Prostate gland (tissue), 2 donors: ENCODE results near the gene ITPKB. TPM values are rescaled to one million over a fixed set of nuclear protein-coding genes. Genes with fewer than 3 reads are reported as not detected.

Experiments
- DNase-seq: peaks from one replicate; pipeline ENCODE4 v3.0.0-alpha.2; 2019; ENCODE audit warnings: low spot score
- H3K27ac ChIP-seq, 2 donors: fragments of 200-600 bp; sonication (generic); 2 replicates each; pipeline ENCODE4 v1.5.1; 2017 to 2019
- H3K27me3 ChIP-seq: fragments of 200-600 bp; sonication (generic); replicated peaks from 2 replicates; pipeline ENCODE4 v1.5.1; 2019; ENCODE audit not compliant: insufficient read depth
- H3K36me3 ChIP-seq, 2 donors: fragments of 200-600 bp; sonication (generic); 1 replicate in 1 of 2; 2 replicates in 1 of 2; pipeline versions ENCODE4 v1.5.1 to v1.8.1; 2017 to 2019
- H3K4me1 ChIP-seq: fragments of 200-600 bp; sonication (generic); replicated peaks from 2 replicates; pipeline ENCODE4 v1.5.1; 2019
- H3K4me3 ChIP-seq, 2 donors: fragments of 200-600 bp; sonication (generic); 2 replicates each; pipeline ENCODE4 v1.5.1; 2017 to 2019
- H3K9me3 ChIP-seq: fragments of 200-600 bp; sonication (generic); 2 replicates; pipeline ENCODE4 v1.5.1; 2017
- POLR2A ChIP-seq: fragments of 450-650 bp; IDR thresholded peaks from one replicate; pipeline ENCODE4 v1.6.1; 2016; ENCODE audit warnings: antibody characterized with exemption, mild to moderate bottlenecking
- POLR2AphosphoS5 ChIP-seq: sonication (generic); formaldehyde crosslinking; IDR thresholded peaks from one replicate; pipeline ENCODE4 v1.6.1; 2017; ENCODE audit warnings: antibody characterized with exemption
- WGBS: methylation state at CpG from one replicate; pipeline ENCODE4 v1.1.5; 2018; 5-methylcytosine and 5-hydroxymethylcytosine counted together
- intact Hi-C: fragments of 100-400 bp; cut with DNase I; formaldehyde crosslinking; loops from one replicate; pipeline ENCODE4 v1.14.2; 2022
- total RNA-seq, 2 donors: library from RNA; depleted of rRNA; stranded (reverse); fragments of >200 nt; gene quantifications; one replicate each; pipeline ENCODE4 v1.1.0, GENCODE V29; 2016
- TF ChIP-seq, protein P1 (sequence below), 4 experiments: fragments of 200-600 bp in 2 of 4; fragments of 450-650 bp in 2 of 4; sonication (generic) in 2 of 4; IDR thresholded peaks; 1 replicate in 3 of 4; 2 replicates in 1 of 4; pipeline ENCODE4 v1.5.1; 2016 to 2019; ENCODE audit warnings: antibody characterized with exemption in 4 of 4, mild to moderate bottlenecking in 2 of 4, moderate library complexity in 2 of 4

The ITPKB gene
- total RNA-seq, 2 donors from 2014 or later: 47.5 to 49.2 TPM

DNA sequence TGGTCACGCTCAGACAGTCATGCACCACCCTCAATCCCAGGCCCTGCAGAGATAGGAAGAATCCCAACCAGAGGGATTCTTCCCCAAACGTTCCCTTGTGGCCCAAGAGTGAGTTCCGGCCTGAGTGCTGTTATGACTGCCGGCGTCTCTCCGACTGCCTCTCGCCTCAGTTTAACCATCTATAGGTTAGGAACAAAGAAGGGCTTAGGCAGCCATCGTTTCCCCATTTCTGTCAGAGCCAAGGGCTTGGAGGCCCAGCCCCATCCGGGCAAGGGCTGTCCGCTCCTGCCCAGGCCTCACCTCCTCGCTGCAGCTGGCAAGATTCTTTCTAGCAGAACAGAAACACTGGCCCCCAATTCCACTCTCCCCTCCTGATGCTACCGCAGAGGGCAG is 131.8 kb downstream of the ITPKB start:
- TF ChIP-seq, protein P1, sequence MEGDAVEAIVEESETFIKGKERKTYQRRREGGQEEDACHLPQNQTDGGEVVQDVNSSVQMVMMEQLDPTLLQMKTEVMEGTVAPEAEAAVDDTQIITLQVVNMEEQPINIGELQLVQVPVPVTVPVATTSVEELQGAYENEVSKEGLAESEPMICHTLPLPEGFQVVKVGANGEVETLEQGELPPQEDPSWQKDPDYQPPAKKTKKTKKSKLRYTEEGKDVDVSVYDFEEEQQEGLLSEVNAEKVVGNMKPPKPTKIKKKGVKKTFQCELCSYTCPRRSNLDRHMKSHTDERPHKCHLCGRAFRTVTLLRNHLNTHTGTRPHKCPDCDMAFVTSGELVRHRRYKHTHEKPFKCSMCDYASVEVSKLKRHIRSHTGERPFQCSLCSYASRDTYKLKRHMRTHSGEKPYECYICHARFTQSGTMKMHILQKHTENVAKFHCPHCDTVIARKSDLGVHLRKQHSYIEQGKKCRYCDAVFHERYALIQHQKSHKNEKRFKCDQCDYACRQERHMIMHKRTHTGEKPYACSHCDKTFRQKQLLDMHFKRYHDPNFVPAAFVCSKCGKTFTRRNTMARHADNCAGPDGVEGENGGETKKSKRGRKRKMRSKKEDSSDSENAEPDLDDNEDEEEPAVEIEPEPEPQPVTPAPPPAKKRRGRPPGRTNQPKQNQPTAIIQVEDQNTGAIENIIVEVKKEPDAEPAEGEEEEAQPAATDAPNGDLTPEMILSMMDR (IDR thresholded peaks at IDR 0.05): no peak
- TF ChIP-seq POLR2A: no peak
- no peak for TF ChIP-seq POLR2AphosphoS5
- intact Hi-C loops: loop anchor here (10.0 kb wide), 1 partner anchor 182 kb away; no protein-coding TSS in a partner anchor

DNA sequence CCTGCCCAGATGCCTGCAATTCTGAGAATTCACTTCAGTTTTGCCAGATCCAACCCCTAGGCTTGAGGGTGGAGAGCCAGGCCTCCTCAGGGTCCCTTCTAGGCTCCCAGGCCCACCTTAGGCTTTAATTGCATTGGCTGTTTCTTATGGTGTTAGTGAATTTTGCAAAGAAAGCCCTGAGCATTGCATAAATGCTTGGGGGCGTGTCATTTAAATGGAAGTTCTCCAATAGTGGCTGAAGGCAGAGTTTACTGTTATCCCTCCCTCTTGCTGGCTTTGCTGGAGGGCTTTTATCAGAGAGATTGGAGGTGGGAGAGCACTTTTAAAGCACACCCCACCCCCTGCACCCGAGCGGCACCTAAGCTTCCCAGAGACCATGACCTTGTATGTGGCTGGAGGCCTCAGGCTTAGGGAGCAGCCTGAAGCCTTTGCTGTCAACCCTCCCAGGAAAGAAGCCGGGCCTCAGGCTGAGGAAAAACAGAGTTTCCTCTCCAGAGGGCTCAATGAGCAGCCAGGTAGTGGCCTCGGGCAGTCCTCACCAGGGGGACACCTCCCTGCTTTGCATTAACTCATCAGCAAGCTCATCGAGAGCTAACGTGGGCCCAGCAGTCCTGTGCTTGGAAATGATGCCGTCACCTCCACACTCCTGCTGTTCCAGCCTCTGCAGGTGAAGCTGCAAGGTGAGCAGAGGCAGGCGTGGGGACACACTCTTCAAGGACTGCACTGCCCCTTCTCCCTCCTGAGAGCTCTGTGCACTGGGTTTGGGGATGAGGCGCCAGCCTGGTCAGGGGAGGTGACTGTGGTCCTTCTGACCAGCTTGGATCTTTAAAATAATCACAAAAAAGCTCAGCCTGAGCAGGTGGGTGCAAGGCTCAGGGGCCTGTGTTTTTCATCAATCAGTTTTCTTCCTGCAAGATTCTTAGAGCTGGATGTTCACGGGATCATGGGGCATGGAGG is 132.5 kb downstream of the ITPKB start:
- H3K4me1 ChIP-seq: peaks cover 4% of the 10 kb centered on the region
- H3K36me3 ChIP-seq: no peaks in the 10 kb centered on the region
- no peaks in the 10 kb centered on the region for H3K9me3 ChIP-seq
- no peak for TF ChIP-seq POLR2AphosphoS5
- TF ChIP-seq, protein P1 (IDR thresholded peaks at IDR 0.05): no peak
- no peak for TF ChIP-seq POLR2A
- no peak overlapping the region for H3K27ac ChIP-seq
- WGBS: 88% methylated on average over 10 of the region's 11 CpGs
- no peak overlapping the region for H3K4me3 ChIP-seq
- H3K27me3 ChIP-seq: no peaks in the 10 kb centered on the region
- intact Hi-C loops: loop anchor here (10.0 kb wide), 1 partner anchor 182 kb away; no protein-coding TSS in a partner anchor
- DNase-seq: no peak

More for the DNA sequence above, 131.8 kb downstream of the ITPKB start:
- Histone ChIP-seq H3K9me3 (no peaks in the 10 kb centered on the region), H3K4me3 (no peak overlapping the region), H3K27me3 (no peaks in the 10 kb centered on the region), H3K36me3 (no peaks in the 10 kb centered on the region), H3K4me1 (peaks cover 3% of the 10 kb centered on the region), H3K27ac (no peak overlapping the region)
- DNase-seq: no peak
- WGBS: 93% methylated on average over 12 of the region's 12 CpGs

DNA sequence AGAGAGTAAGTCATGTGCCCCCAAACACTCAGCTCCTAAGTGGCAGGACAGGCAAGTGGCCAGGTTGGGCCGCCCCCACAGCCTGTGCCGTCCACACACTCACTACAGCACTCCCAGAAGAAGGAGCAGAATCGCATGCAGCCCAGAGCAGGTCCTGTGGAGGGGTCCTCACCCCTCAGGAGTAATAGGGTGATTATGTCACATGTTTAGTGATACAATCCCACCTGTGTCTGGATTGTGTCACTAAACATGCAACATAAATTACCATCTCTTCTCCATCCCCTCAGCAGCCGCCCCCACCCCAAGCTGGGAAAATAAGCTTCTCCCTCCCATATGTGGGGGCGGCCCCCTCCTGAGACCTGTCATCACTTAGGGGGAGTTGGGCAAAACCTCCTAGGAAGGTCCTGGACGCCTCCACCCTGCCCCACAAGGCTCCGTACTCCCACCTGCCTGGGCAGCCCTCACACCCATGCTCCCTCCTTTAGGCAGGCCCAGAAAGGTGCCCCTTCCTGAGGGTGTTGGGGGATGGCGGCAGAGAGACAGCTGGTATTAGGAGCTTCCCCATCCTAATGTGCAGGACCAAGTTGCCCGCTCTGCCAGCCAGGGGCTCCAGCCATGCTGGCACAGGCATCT is 133.6 kb downstream of the ITPKB start:
- TF ChIP-seq, protein P1 (IDR thresholded peaks at IDR 0.05): no peak
- no peak for TF ChIP-seq POLR2AphosphoS5
- no peak for TF ChIP-seq POLR2A
- Histone ChIP-seq H3K4me3 (no peak overlapping the region), H3K9me3 (no peaks in the 10 kb centered on the region), H3K27ac (no peak overlapping the region), H3K4me1 (peaks cover 4% of the 10 kb centered on the region), H3K36me3 (no peaks in the 10 kb centered on the region), H3K27me3 (no peaks in the 10 kb centered on the region)
- no peak for DNase-seq
- WGBS: 89% methylated on average over 7 of the region's 9 CpGs
- intact Hi-C loops: loop anchor here (10.0 kb wide), 1 partner anchor 181 kb away; no protein-coding TSS in a partner anchor

DNA sequence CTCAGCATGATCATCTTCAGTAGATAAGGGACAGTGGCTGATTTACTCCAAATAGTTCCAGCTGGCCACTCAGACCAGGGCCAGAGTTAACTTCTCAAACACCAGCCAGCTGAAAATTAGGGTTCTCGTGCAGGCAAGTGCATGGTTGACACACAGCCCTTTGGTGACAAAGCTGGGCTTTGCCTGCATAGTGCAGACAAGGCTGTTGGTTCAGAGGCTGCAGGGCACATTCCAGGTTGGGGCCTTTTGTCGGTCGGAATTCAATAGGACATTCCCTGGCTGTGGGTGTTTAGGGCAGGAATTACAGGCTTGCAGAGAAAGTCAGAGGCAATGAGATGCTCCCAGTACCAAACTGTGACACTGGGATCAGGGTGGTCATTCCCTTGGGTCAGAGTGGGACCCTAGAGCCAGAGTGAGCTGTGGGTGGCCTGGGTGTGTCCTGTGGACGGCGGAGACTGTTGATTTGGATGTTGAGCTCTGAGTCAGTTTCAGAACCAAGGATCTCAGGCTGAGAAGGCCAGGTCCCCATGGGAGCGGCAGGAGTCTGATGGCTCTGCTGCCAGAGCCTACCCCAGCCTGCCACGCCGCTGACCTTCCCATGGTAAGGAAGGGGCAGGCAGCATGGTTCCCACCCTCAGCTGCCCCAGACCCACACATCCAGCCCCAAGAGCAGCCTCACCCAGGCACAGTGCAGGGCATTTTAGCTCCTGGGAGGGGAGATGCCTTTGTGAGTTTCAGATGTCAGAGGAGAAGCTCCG is 134.3 kb downstream of the ITPKB start:
- Histone ChIP-seq H3K27ac (no peak overlapping the region), H3K9me3 (no peaks in the 10 kb centered on the region), H3K4me1 (peaks cover 4% of the 10 kb centered on the region), H3K27me3 (no peaks in the 10 kb centered on the region), H3K36me3 (no peaks in the 10 kb centered on the region), H3K4me3 (no peak overlapping the region)
- WGBS: 80% methylated on average over 9 of the region's 9 CpGs
- TF ChIP-seq POLR2A: no peak
- TF ChIP-seq, protein P1 (IDR thresholded peaks at IDR 0.05): no peak
- no peak for TF ChIP-seq POLR2AphosphoS5
- intact Hi-C loops: loop anchor here (10.0 kb wide), 1 partner anchor 180 kb away; no protein-coding TSS in a partner anchor
- DNase-seq: no peak
